ENCODE results near the gene CGB3. TPM values are rescaled to one million over a fixed set of nuclear protein-coding genes. Genes with fewer than 3 reads are reported as not detected.
"Not testable (repeated sequence)": the region's sequence is repeated elsewhere in the genome, so short reads cannot be mapped to it uniquely, and the experiment has no call there.

The CGB3 gene
- total RNA-seq, 1 experiment from 2014 or later = not detected

DNA sequence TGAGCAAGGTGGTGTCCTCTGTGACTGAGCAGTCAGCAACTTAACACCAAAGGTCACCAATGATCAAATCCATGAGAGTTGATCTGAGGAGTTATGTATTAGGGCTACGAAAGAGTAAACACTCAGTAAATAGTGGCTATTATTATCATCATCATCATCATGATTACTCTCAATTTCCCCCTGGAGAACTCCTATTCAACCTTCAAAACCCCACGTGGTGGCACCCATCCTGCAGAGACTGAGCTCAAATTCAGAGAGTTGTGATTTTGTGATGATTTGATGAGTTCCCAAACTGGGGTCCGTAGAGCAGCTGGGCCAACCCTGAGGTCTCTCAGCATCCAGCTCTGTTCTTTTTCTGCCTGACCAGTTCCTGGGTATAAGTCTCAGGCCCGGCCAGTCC lies 25.7 kb upstream of the CGB3 start:
- DNase-seq (ENCODE audit: low read depth, low spot score); in situ Hi-C loops (cut with HindIII; ENCODE audit: low pct_unique_long_range_greater_than_20kb, low sequenced_read_pairs): not testable (repeated sequence)

DNA sequence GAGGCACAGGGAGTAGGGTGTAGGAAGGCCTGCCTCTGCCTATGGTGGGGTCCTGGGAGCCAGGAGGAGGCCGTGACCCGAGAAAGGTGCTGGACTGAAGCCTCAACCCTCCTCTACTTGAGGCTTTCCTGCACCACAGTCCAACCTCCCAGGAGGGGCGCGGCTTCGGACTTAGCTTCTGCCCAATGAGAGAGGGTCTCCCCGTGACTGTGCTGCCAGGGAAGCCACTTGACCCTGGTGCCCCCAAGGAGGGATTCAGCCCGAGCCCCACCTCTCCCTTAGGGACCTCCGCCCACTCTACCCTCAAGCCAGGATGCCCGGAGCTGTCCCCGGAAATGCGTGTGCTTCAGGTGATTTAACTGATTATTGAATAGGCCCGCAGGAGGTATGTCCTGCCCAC lies 24.9 kb upstream of the CGB3 start, which contains the start of gene CGB8:
TSS of gene CGB8 (minus strand) at position 101 of the 400 bp plus-strand sequence. CDS start 372 bp downstream, outside the sequence.
- in situ Hi-C loops (cut with HindIII; ENCODE audit: low pct_unique_long_range_greater_than_20kb, low sequenced_read_pairs); DNase-seq (ENCODE audit: low read depth, low spot score): not testable (repeated sequence)

DNA sequence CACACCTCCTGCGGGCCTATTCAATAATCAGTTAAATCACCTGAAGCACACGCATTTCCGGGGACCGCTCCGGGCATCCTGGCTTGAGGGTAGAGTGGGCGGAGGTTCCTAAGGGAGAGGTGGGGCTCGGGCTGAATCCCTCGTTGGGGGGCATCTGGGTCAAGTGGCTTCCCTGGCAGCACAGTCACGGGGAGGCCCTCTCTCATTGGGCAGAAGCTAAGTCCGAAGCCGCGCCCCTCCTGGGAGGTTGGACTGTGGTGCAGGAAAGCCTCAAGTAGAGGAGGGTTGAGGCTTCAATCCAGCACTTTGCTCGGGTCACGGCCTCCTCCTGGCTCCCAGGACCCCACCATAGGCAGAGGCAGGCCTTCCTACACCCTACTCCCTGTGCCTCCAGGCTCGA lies 19.4 kb upstream of the CGB3 start, which contains the start of gene CGB5:
TSS of gene CGB5 (plus strand) at position 301 of the 400 bp plus-strand sequence. CDS start 362 bp downstream, outside the sequence.
- DNase-seq (ENCODE audit: low read depth, low spot score); in situ Hi-C loops (cut with HindIII; ENCODE audit: low pct_unique_long_range_greater_than_20kb, low sequenced_read_pairs): not testable (repeated sequence)

DNA sequence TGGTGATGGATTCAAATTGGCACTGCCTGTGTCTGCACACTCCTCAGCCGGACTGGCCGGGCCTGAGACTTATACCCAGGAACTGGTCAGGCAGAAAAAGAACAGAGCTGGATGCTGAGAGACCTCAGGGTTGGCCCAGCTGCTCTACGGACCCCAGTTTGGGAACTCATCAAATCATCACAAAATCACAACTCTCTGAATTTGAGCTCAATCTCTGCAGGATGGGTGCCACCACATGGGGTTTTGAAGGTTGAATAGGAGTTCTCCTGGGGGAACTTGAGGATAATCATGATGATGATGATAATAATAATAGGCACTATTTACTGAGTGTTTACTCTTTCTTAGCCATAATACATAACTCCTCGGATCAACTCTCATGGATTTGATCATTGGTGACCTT lies 18.5 kb upstream of the CGB3 start:
- DNase-seq (ENCODE audit: low read depth, low spot score); in situ Hi-C loops (cut with HindIII; ENCODE audit: low pct_unique_long_range_greater_than_20kb, low sequenced_read_pairs): not testable (repeated sequence)

DNA sequence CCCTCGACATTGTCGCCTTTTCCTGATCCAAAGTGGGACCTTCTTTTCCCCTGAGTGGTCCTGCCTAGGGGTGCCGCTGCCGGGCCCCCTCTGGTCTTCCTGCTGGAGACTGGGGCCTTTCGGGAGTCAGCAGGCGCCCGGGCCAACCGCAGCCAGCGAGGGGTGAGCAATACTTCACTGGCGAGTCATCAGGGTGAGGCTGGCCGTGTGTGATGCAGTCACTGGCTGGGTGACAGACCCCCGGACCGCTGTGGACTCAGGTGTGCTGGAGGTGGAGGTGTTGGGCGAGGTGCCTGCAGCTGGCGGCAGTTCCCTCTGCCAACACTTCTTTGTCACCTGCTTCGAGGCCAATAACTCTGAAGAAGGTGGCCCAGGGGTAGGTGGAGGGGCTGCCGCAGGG lies 18.0 kb upstream of the CGB3 start:
- in situ Hi-C loops (cut with HindIII; ENCODE audit: low pct_unique_long_range_greater_than_20kb, low sequenced_read_pairs) = no loop called here

DNA sequence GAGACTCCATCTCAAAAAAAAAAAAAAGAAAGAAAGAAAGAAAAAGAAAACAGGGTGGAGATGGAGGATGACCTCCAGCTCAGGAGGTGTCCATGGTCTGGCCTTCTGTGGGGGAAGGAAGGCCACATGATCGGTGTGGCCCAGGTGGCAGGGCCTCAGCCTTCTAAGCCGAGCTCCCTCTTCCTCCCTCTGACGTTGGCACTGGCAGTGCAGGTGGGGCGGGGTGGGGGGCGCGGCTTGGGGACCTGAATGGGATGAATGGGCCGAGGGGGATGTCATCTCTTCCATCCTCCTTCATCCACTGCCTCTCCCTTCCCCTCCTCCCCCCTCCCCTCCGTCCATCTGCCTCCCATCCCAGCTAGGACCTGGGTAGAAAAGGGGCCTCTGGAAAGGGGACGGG lies 15.6 kb upstream of the CGB3 start:
- DNase-seq (ENCODE audit: low read depth, low spot score); in situ Hi-C loops (cut with HindIII; ENCODE audit: low pct_unique_long_range_greater_than_20kb, low sequenced_read_pairs): not testable (repeated sequence)

More for the DNA sequence above, 18.0 kb upstream of the CGB3 start:
- no peak for DNase-seq (ENCODE audit: low read depth, low spot score)

DNA sequence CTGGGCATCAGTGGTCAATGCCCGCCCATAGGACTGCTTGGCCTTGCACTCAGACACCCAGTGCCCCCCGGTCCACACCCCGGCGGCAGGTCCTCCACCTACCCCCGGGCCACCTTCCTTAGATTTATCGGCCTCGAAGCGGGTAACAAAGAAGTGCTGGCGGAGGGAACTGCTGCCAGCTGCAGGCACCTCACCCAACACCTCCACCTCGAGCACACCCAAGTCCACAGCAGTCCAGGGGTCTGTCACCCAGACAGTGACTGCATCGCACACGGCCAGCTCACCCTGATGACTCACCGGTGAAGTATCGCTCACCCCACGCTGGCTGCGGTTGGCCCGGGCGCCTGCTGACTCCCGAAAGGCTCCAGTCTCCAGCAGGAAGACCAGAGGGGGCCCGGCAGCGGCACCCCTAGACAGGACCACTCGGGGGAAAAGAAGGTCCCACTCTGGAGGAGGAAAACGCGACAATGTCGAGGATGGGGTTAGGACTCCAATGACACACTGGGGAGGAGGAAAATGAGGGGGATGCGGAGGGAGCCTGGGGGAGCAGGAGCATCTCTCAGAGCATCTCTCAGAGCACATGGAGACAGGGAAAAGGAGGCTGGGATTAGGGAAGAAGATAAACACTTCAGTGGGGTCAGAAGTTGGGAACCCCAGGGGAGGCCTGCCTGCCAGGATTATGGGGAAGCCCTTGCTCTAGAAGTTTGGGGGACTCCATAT lies 14.6 kb upstream of the CGB3 start:
- DNase-seq (ENCODE audit: low read depth, low spot score); in situ Hi-C loops (cut with HindIII; ENCODE audit: low pct_unique_long_range_greater_than_20kb, low sequenced_read_pairs): not testable (repeated sequence)

DNA sequence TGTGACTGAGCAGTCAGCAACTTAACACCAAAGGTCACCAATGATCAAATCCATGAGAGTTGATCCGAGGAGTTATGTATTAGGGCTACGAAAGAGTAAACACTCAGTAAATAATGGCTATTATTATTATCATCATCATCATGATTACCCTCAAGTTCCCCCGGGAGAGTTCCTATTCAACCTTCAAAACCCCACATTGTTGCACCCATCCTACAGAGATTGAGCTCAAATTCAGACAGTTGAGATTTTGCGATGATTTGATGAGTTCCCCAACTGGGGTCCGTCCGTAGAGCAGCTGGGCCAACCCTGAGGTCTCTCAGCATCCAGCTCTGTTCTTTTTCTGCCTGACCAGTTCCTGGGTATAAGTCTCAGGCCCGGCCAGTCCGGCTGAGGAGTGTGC lies 14.0 kb upstream of the CGB3 start:
- in situ Hi-C loops (cut with HindIII; ENCODE audit: low pct_unique_long_range_greater_than_20kb, low sequenced_read_pairs); DNase-seq (ENCODE audit: low read depth, low spot score): not testable (repeated sequence)

DNA sequence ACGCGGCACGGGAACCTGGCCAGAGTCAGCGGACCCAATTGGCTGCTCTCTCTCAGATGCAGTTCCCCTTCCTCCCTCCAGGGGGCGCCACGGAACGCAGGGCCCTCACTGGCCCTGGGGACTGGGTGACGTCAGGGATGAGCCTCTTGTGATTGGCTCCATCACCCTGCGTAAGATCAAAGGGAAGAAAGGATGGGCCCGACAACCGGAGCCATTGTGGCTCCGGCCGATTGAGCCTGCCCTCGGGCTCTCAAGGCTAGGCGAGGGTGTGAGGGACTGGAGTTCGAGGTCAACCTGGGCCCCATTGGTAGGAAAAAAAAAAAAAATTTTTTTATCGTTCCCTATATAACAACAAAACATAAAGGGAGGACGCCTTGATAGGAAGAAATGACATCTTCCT lies 12.7 kb upstream of the CGB3 start, which contains the start of gene CGB1:
TSS of gene CGB1 (minus strand) at position 81 of the 400 bp plus-strand sequence. CDS start 184 bp downstream, outside the sequence.
- in situ Hi-C loops (cut with HindIII; ENCODE audit: low pct_unique_long_range_greater_than_20kb, low sequenced_read_pairs) = not testable (repeated sequence)
- peak; percentile 84 for DNase-seq (ENCODE audit: low read depth, low spot score)

DNA sequence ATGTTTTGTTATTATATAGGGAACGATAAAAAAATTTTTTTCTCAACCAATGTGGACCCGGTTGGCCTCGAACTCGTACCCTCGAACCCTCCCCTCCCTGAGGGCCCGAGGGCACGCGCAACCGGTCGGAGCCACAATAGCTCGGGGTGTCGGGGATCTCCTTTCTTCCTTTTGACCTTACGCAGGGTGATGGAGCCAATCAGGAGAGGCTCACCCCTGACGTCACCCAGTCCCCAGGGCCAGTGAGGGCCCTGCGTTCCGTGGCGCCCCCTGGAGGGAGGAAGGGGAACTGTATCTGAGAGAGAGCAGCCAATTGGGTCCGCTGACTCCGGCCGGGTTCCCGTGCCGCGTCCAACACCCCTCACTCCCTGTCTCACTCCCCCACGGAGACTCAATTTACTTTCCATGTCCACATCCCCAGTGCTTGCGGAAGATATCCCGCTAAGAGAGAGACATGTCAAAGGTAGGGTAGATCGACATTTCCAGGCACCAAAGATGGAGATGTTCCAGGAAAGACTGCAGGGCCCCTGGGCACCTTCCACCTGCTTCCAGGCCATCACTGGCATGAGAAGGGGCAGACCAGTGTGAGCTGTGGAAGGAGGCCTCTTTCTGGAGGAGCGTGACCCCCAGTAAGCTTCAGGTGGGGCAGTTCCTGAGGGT lies 7.6 kb upstream of the CGB3 start, which contains the start of gene CGB2:
TSS of gene CGB2 (plus strand) at position 249 of the 660 bp plus-strand sequence. CDS start at position 455, 206 bp downstream.
- DNase-seq (ENCODE audit: low read depth, low spot score) = peak; percentile 72
- in situ Hi-C loops (cut with HindIII; ENCODE audit: low pct_unique_long_range_greater_than_20kb, low sequenced_read_pairs) = not testable (repeated sequence)

DNA sequence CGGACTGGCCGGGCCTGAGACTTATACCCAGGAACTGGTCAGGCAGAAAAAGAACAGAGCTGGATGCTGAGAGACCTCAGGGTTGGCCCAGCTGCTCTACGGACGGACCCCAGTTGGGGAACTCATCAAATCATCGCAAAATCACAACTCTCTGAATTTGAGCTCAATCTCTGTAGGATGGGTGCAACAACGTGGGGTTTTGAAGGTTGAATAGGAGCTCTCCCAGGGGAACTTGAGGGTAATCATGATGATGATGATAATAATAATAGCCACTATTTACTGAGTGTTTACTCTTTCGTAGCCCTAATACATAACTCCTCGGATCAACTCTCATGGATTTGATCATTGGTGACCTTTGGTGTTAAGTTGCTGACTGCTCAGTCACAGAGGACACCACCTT lies 6.2 kb upstream of the CGB3 start:
- DNase-seq (ENCODE audit: low read depth, low spot score); in situ Hi-C loops (cut with HindIII; ENCODE audit: low pct_unique_long_range_greater_than_20kb, low sequenced_read_pairs): not testable (repeated sequence)

DNA sequence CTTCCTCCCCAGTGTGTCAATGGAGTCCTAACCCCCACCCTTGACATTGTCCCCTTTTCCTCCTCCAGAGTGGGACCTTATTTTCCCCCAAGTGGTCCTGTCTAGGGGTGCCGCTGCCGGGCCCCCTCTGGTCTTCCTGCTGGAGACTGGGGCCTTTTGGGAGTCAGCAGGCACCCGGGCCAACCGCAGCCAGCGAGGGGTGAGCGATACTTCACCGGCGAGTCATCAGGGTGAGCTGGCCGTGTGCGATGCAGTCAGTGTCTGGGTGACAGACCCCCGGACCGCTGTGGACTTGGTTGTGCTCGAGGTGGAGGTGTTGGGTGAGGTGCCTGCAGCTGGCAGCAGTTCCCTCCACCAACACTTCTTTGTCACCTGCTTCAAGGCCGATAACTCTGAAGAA lies 5.6 kb upstream of the CGB3 start:
- DNase-seq (ENCODE audit: low read depth, low spot score); in situ Hi-C loops (cut with HindIII; ENCODE audit: low pct_unique_long_range_greater_than_20kb, low sequenced_read_pairs): not testable (repeated sequence)

DNA sequence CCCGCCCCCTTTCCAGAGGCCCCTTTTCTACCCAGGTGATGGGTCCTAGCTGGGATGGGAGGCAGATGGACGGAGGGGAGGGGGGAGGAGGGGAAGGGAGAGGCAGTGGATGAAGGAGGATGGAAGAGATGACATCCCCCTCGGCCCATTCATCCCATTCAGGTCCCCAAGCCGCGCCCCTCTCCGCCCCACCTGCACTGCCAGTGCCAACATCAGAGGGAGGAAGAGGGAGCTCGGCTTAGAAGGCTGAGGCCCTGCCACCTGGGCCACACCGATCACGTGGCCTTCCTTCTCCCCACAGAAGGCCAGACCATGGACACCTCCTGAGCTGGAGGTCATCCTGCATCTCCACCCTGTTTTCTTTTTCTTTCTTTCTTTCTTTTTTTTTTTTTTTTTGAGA lies 4.6 kb upstream of the CGB3 start:
- DNase-seq (ENCODE audit: low read depth, low spot score); in situ Hi-C loops (cut with HindIII; ENCODE audit: low pct_unique_long_range_greater_than_20kb, low sequenced_read_pairs): not testable (repeated sequence)

DNA sequence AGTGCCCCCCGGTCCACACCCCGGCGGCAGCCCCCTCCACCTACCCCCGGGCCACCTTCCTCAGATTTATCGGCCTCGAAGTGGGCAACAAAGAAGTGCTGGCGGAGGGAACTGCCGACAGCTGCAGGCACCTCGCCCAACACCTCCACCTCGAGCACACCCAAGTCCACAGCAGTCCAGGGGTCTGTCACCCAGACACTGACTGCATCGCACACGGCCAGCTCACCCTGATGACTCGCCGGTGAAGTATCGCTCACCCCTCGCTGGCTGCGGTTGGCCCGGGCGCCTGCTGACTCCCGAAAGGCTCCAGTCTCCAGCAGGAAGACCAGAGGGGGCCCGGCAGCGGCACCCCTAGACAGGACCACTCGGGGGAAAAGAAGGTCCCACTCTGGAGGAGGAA lies 1.5 kb upstream of the CGB3 start:
- DNase-seq (ENCODE audit: low read depth, low spot score); in situ Hi-C loops (cut with HindIII; ENCODE audit: low pct_unique_long_range_greater_than_20kb, low sequenced_read_pairs): not testable (repeated sequence)

DNA sequence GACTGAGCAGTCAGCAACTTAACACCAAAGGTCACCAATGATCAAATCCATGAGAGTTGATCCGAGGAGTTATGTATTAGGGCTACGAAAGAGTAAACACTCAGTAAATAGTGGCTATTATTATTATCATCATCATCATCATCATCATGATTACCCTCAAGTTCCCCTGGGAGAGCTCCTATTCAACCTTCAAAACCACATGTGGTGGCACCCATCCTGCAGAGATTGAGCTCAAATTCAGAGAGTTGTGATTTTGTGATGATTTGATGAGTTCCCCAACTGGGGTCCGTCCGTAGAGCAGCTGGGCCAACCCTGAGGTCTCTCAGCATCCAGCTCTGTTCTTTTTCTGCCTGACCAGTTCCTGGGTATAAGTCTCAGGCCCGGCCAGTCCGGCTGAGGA lies 955 bp upstream of the CGB3 start:
- in situ Hi-C loops (cut with HindIII; ENCODE audit: low pct_unique_long_range_greater_than_20kb, low sequenced_read_pairs); DNase-seq (ENCODE audit: low read depth, low spot score): not testable (repeated sequence)

DNA sequence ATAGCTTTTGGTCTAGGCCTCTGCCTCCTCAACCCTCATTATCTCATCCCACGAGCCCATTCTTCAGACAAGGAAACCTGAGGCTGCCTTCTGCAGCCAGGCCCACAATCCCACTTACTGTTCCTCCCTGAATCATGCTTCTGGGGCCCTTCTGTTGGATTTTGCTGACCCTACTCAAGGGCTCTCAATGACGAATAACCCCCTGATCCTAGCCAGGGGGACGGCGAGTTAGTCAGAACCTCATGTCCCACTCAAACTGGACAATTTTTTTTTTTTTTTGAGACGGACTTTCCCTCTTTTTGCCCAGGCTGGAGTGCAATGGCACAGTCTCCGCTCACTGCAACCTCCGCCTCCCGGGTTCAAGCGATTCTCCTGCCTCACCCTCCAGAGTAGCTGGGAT lies 2.0 kb downstream of the CGB3 start:
- in situ Hi-C loops (cut with HindIII; ENCODE audit: low pct_unique_long_range_greater_than_20kb, low sequenced_read_pairs) = no loop called here
- no peak for DNase-seq (ENCODE audit: low read depth, low spot score)

DNA sequence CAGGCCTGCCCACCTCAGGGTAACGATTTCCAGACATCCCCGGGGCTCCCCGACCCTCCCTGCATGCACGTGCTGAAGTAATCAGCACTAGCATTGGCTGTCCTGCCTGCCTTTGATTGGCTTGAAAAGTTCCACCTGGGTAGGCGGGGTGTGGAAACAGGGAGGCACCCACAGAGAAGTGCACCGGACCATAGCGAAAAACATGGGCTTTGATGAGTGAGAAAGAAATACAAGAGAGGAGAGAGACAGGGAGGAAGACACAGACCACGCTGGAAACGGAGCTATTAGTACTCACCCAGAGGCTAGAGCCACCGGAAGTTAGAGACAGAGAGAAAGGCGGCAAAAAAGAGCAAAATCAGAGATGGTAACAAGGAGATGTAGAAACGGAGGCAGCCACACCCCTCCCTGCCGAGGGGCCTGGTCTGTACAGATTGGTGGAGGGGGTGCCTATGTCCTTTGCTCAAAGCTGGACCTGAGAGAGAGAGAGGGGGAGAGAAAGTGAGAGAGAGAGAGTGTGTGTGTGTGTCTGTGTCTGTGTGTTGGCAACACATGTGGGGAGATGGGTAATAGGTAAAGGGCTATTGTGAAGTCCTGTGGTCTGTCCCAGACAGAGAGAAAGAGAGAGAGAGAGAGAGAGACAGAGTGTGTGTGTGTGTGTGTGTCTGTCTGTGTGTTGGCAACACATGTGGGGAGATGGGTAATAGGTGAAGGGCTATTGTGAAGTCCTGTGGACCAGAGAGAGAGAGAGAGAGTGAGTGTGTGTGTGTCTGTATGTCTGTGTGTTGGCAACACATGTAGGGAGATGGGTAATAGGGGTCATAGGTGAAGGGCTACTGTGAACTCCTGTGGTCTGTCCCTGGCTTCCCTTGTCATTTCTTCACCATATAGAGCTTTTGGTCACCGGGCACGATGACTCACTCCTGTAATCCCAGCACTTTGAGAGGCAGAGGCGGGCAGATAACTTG lies 2.9 kb downstream of the CGB3 start:
- in situ Hi-C loops (cut with HindIII; ENCODE audit: low pct_unique_long_range_greater_than_20kb, low sequenced_read_pairs) = no loop called here
- DNase-seq (ENCODE audit: low read depth, low spot score) = no peak

Data from SK-MEL-5 (cell line).